Tibial nerve (tissue), 4 donors: ENCODE data around the gene SLC44A2.

Experiments
- CTCF ChIP-seq, 5 experiments: fragments of 200-600 bp in 3 of 5; fragments of 450-650 bp in 2 of 5; sonication (generic) in 3 of 5; IDR thresholded peaks; one replicate each; pipeline ENCODE4 v1.5.1; 2016 to 2019; ENCODE audit warnings: antibody characterized with exemption in 5 of 5, mild to moderate bottlenecking in 3 of 5, moderate library complexity in 2 of 5
- EP300 ChIP-seq, 2 donors: sonication (generic); formaldehyde crosslinking; IDR thresholded peaks; one replicate each; pipeline ENCODE4 v1.6.1; 2017; ENCODE audit warnings: antibody characterized with exemption in 2 of 2, mild to moderate bottlenecking in 1 of 2
- POLR2A ChIP-seq, 2 donors: fragments of 450-650 bp; IDR thresholded peaks; one replicate each; pipeline ENCODE4 v1.6.1; 2017; ENCODE audit warnings: antibody characterized with exemption in 2 of 2, mild to moderate bottlenecking in 2 of 2, moderate library complexity in 2 of 2

DNA sequence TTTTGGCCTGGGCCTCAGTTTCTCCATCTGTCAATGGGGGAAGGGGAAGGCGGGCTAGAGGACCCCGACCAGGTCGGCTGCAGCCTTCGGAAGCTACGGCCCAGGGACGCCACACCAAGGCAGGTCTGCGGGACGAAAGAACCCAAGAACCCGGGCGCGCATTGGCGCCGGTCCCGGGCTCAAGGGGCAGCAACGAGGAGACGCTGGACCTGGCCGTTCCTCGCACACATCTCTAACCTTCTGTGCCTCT, 28.1 kb downstream of the SLC44A2 start:
- no peak for TF ChIP-seq CTCF (IDR thresholded peaks at IDR 0.05)
- TF ChIP-seq POLR2A (IDR thresholded peaks at IDR 0.05), result no peak
- TF ChIP-seq EP300 (IDR thresholded peaks at IDR 0.05), result no peak
